Measurements from ENCODE around the gene WDR5B.
"Not testable (repeated sequence)": the region's sequence is repeated elsewhere in the genome, so short reads cannot be mapped to it uniquely, and the experiment has no call there.

WDR5B gene

DNA sequence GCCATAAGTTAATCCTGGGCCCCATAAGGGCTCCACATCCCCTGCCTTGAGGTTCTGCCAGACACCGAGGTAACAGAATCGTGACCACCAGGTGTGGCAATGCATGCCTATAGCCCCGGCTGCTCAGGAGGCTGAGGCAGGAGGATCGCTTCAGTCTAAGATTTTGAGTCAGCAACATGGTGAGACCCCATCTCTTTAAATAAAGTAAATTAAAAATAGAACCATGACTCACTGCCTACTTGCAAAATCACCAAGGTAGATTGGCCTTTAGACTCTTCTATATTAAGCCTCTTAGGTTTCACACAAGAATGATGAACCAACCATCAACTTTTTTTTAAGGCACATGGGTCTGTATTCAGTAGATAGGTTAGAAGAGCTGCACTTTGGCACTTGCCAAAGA, 9.7 kb downstream of the WDR5B start:
- no peak for DNase-seq

DNA sequence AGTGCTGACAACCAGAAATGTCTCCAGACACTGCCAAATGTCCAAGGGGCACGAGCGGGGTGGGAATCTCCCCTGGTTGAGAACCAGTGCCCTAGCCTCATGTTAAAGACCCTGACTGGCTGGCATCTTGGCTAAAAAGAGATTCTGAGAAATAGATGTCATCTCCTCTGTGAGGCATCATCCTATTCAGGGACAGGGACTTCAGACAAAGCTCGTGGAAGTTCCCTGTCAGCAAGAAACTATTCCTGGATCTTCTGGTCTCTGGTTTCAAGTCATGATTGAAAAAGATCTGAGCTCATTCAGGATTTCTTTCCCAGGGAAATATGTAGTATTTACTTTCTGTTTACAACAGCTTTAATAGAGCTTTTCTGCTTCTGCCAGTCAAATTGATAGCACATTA, 10.8 kb downstream of the WDR5B start:
- DNase-seq, result no peak

DNA sequence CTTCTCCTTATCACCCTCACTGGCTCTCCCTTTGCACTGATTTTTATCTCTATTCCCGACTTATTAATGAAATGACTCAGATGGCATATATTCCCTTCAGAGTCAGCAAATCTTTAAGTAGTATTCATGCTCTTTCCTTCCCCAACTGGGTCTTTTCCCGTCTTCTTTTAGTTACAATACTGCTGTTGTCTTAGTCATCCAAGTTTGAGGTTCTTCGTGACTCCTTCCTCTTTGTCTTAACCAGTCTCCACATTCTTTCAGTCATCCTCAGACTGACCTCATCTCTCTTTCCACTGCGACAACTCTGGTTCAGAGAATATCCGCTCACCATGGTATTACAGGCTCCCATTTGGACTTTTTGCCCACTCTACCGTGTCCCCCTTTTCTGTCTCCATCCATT, 12.4 kb downstream of the WDR5B start:
- DNase-seq, result no peak

DNA sequence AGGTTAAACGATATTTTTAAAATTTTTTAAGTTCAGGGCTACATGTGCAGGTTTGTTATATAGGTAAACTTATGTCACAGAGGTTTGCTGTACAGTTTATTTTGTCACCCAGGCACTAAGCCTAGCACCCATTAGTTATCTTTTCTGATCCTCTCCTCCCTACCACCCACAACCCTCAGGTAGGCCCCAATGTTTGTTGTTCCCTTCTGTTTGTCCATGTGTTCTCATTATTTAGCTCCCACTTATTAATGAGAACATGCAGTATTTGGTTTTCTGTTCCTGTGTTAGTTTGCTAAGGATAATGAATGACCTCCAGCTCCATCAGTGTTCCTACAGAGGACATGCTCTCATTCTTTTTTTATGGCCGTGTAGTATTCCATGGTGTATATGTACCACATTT, 16.9 kb downstream of the WDR5B start:
- no peak for DNase-seq

DNA sequence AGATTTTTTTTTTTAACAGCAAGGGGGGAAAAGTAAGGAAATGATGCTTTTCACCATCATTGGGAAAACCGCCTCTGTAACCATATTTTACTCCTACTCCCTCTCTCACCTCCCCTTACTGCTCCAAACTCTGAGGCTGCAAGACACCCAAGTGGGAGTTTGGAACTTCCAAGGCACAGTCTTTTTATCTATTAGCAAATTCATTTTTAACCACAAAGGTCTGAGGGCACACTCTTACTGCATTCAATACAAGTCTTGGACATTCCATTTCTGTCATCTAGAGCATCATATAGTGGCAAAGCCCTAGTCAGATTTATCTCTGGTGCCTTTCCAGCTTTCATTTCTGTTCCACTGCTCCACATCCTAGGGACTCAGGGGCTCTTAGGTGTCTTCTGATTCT, 18.7 kb downstream of the WDR5B start:
- DNase-seq, result no peak

DNA sequence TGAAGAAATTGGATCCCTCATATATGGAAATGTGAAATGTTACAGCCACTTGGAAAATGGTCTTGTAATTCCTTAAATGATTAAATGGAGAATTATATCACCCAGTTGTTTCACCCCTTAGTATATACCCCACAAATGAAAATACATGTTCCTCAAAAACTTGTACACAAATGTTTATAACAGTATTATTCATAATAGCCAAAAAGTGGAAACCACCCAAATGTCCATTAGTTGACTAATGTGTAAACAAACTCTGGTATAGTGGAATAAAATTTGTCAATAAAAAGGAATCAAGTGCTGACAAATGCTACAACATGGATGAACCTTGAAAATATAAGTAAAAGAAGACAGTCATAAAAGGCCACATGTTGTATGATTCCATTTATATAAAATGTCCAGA, 19.4 kb downstream of the WDR5B start:
- no peak for DNase-seq

DNA sequence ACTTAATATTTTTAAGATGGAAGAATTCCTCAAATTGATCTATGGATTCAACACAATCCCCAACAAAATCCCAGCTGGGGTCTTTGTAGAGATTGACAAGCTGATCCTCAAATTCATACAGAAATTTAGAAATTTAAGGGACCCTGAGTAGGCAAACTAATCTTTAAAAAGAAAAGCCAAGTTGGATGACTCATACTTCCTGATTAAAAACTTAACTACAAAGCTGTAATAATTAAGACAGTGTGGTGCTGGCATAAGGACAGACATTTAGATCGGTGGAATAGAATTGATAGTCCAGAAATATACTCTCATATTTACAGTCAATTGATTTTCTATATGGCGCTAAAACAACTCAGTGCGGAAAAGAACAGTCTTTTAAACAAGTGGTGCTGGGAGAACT, 20.3 kb downstream of the WDR5B start:
- no peak for DNase-seq

DNA sequence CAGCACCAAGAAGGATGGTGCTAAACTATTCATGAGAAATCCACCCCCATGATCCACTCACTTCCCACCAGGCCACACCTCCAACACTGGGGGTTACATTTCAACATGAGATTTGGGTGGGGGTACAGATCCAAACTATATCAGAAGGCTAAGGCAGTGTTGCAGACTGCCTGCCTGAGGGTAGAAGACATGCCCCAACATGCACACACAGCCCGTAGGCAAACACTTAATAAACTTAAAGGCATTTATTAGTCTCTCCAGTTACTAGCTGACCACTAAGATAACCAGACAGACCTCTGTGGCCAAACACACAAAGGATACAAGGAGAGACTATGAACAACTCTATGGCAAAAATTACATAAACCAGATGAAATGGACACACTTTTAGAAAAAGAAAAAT, 21.7 kb downstream of the WDR5B start:
- DNase-seq, result no peak

DNA sequence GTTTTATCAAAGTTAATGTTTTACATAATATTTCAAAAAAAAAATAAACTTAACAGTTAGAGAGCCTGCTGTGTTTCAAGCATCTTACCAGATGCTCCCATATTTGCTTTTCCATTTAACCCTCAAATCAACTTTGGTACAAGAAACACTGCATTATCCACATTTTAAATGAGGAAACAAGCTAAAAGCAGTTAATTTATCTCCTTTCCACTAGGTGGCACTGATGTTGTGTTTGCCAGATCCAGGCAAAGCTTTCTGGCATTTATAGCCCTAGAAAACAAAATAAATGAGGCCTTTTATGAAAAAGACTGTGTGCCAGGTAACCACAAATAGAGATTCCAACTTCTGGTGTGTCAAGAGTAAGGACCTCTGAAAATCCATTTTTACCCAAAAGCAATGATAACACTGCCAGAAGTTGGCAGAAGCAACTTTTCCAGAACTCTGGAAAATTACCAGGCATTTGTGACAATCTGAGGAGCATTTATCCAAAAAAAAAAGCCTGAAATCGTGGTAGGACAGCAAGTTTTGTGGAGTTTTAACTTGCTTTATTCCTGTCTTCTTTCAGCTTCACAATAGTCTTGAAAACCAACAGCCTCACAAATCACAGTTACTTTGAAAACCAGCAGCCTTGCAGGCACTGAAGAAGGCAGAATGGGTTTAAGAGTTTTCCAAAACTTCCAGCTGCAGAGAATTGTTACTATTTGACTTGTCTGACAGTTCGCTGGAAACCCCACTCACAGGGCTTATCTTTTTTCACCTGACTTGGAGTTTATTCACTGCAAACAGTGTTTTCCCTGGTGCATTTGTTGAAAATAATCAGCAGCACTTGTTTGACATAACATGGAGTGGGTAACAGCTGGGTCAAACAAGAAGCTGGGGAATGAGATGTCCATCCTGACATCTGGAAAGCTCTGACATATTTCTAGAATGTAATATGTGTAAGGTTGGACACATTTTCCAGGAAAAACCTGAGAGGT, 22.7 kb downstream of the WDR5B start:
- peak; percentile 23 for DNase-seq

DNA sequence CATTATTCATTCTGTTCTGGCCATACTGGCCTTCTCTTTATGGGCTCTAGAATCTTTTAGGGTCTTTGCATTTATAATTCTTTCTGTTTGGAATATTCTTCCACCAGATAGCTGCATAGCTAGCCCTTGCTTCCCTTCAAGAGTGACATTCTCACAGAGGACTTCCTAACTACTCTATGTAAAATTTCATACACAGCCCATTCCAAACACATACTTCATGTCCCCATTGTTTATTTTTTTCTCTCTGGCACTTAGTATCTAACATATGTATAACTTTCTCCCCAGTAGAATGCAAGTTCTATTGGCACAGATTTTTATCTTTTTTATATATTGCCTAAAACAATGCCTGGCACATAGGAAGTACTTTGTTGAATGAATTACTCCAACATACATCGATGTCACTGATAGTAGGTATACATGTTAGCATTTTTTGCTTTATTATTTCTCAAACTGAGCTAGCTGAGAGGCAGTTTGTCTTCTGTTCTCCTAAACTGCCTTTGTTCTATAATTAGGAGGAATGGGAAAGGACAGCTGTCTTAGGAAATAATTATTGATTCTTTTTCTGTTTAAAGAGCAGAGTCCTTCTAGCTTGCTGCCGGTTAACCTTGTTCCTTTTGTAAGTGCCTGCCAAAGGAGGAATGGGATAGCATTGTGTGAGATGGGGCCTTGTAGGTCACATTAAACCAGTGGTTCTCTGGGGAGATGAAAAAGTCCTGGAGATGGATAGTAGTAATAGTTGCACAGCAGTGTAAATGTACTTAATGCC, 24.0 kb downstream of the WDR5B start:
- DNase-seq, result no peak

DNA sequence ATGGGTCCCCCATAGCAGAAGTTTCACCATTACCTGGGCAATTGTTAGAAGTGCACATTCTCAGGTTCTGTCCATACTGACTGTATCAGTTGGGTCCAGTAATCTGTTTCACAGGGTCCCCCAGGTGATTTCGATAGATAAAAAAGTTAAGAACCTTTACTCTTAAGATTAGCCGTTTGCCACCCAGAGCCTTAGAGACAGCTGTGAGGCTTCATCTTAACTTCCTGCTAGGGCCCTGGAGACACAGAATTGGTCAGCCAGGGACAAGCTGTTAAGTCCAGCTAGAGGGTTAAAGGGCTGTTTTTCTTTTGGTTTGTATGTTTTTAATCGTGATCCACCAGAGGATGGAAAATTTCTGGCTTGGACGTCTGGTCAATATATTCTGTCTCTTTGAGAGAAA, 25.2 kb downstream of the WDR5B start:
- DNase-seq, result no peak

DNA sequence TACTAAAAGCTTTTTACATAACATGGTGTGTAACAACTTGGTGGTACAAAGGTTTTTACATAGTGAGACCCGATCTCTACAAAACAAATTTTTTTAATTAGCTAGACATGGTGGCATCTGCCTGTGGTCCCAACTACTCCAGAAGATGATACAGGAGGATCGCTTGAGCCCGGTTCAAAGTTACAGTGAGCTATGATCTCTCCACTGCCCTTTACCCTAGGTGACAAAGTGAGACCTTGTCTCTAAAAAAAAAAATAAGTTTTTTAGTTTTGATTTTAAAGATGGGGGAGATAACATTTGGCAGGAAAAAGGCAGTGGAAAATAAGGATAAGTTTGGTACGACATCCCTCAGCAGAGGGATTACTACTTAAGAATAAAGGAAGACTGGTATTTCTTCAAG, 26.0 kb downstream of the WDR5B start:
- no peak for DNase-seq

DNA sequence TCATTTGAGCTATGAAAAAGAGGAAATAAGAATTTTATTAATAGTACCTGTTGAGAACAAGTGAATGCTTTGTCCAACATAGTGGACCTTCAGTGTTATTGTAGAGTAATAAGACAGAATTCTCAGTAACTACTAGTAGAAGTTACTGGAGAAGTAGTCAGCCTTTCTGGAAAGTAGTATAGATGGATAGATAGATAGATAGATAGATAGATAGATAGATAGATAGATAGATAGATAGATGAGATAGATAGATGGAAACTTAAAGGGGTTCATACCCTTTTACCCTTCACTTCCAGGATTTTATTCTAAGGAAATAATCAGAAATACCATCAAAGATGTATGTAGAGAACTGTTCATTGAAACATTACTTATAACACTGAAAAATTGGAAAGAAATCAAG, 26.7 kb downstream of the WDR5B start:
- no peak for DNase-seq

DNA sequence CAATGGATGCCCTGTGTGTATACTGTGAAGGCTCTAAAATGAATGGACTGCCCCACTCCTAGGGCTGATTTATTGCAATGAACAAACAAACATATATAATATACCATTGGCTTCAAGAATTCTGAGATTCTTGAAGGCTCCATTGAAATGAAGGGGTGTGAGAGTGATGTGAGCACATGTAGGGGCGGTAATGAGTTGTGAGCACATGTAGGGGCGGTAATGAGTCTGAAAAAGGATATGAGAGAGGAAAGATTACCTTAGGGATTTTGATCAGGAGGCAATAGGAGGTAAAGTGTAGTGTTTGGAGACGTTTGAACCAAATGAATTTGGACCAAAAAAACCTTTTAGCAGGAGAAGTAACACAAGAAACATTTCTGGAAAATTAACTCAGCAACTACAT, 28.2 kb downstream of the WDR5B start:
- no peak for DNase-seq

DNA sequence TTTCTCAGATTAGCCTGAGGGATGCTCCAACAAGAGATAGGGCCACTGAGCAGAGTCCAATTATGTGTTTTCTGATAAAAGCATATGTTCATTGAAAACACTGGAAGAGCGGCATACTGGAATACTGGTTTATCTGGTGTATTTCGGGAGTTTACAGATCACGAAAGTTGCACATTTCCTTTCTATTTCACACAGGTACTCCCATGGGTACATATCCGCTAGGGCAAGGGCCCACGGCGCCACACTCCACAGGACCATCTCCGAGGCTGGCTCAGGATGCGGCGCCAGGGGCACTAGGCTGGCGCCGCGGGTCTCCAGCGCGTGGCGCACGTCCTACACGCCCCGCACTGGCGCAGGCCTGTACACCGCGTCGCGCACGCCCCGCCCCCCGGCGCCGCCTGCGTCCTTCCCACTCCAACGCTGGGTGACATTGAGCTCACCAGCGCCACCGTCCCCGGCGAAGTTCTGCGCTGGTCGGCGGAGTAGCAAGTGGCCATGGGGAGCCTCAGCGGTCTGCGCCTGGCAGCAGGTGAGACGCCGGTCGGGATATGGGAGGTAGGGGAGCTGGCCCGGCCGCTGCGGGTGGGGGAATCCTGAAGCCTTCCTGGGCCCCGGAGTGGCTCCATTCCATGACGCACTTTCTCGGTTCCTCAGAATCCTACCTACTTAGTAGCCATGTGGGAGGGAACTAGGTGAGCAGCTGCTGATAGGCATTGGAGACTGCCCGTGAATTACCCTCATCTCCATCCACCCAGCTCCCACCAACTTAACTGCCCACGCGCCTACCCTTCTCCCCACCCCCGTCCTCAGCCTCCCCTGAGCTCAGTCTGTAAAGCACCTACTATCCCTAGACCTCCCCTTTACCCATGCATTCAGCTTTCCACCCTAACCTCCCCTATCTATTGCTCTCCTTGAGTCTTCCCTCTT, 31.8 kb downstream of the WDR5B start, which contains the start of gene FAM162A:
FAM162A (plus strand) TSS at position 412 of the 927 bp plus-strand sequence; CDS start at position 496, 84 bp downstream.
- DNase-seq, result peak; percentile 88

DNA sequence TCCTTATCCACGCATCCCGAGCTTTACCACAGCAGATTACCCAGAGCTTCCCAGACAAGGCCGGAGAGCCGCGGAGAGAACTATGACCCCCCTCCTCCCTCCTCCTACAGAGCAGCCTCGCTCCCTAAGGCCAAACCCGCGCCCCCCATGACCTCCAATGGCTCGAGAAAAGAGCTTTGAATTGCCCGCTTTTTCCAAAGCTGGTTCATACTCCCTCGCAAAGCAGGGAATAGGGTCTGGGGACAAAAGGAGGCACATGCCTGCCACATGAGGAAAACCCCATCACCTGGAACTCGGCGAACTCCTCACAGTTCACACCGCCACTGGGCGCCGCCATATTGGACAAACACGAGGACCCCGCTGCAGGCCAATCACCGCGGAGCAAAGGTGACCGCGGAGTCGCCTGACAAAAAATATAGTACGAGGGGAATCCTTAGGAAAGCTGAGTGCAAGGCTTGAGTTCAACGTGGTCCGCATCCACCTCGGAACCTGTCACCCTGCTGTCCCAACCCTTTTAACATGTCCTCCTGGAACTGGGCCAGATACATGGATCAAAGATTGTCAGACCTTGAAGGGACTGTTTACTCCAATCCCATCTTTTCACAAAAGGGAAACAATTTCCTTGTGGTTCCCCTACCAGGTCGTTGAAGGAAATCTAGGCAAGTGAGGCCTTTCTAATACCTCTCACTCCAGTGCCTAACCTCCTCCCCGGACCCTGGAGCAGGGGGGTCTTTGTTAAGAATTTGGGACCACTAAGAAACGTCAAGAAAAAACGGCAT, 32.8 kb downstream of the WDR5B start, which contains the start of gene MIX23:
MIX23 (minus strand) TSS at position 344 of the 779 bp plus-strand sequence; CDS start at position 337, 7 bp downstream.
- DNase-seq, result peak; percentile 86

DNA sequence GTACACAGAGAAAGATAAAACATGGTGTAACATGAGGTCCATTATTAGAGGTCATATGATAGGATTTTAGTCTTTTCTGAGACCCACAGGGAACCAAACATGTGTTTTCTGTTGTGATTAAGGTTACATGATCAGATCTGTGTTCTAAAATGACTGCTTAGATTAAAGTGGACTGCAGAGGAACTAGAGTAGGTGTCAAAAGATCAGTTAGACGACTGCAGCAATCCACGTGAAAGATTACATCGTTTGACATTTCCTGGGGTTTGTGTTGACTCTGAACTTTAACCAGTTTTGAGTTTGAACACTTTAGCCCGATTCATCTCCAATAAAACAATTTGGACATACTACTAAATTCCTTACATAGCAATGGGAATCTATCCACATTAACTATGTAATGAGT, 37.9 kb downstream of the WDR5B start:
- DNase-seq, result no peak

DNA sequence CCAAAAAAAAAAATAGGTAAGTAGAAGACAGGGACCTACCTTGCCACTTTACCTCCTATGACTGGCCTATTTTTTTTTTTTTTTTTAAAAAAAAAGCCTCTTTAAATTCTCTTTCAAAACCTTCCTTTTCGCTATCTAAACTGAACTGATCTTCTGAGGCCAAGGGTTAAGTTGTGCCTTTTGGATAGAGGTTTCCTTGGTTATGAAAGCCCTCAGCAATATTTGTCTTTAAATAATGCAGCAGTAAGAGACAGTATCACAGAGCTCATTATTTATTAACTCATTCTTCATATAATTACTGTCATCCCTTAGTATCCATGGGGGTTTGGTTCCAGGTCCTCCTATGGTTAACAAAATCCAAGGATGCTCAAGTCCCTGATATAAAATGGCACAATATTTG, 41.8 kb downstream of the WDR5B start:
- no peak for DNase-seq

DNA sequence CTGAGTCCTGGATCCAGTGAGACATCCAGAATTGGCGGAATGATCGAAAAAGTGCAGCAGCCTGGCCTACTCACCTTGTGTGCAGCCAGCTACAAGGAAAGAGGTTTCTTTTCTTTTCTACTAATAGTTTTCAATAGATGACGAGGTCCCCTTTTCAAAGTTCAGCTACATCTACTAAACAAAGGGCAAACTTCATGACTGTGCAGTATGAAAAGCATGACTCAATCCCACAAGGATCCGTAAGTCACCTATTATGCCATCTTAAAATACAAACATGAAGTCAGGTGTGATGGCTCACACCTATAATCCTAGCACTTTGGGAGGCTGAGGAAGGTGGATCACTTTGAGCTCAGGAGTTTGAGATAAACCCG, 49.5 kb downstream of the WDR5B start:
- DNase-seq, result no peak

DNA sequence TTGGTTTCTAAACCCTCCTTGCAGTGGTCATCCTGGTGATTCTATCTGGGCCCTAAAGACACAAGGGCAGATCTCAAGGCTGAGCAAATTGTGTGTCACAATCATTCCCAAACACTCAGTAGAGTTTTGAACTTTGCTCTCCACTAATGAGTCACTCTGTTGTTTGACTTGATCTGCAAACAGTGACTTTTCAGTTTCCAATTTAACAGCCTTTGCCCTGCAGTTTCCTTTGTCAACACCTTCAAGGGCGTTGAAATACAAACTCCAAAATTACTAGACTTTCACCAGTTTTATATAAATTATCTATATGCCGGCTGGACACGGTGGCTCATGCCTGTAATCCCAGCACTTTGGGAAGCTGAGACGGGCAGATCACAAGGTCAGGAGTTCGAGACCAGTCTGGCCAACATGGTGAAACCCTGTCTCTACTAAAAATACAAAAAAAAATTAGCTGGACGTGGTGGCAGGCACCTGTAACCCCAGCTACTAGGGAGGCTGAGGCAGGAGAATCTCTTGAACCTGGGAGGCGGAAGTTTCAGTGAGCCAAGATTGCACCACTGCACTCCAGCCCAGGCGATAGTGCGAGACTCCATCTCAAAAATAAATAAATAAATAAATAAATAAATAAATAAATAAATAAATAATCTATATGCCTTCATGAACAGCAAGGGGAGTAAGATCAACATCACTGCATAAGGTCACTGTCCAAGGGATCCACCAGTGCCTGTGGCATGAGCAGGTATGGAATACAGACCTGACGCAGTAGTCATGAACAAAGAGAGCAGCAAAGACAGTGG, 50.1 kb downstream of the WDR5B start:
- DNase-seq, result not testable (repeated sequence)

DNA sequence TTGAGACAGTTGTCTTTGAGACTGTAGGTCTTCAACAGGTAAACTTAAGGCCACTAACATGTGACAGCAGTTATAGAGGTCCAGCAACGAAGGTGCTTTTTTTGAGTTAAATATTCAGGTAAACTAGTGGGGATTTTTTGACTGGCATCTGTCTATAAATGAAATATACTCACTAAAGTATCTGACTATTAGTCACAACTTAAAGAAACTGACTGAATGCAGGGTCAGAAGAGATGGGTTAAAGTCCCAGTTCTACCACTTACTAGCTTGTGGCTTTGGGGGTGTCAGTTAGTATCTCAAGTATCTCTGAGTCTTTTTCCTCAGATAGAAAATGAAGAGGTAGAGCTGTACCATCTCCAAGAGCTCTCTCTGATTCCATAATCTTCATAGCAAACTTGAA, 50.8 kb downstream of the WDR5B start:
- no peak for DNase-seq
